NCI-H510A (cell line): ENCODE results near the gene ZFP64.
"Not testable (repeated sequence)": the region's sequence is repeated elsewhere in the genome, so short reads cannot be mapped to it uniquely, and the experiment has no call there.

Source experiments
- DNase-seq: peaks from one replicate; lab custom pipeline; 2025; lab: John Stamatoyannopoulos, UW

ZFP64 gene

DNA sequence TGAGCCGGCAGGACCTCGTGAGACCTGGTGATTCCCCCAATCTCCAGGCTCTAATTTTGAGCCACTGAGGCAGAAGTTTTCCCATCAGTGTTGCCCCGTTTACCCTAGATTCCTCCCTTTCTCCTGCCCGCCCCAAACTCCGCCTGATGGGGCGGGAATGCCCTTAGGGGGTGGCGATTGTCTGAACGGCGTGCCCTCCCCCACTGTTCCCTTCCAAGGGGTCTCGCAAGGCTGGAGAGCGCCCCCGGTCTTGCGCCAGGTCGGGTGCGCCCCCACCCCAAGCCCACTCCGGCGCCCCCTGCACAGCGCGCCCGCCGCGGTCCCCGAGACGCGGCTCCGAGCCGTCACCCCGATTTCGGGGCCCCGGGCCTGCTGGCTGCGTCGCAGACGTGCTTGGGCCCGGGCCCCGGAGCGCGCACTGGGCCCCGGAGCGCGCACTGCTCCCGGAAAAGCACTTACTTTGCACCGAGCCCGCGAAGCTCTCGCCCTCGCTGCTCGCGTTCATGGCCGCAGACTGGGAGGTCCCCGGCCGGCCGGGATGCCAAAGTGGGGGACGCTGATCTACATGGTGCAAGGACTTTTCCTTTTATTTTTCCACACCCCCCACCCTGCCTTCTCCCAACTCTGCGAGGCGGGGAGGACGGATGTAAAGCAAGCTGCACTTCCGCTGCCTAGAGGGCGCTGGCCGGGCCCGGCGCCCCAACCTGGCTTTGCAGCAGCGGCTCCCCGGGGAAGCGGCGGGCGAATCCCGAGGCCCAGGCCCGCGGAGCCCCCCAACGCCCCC, at the start of gene ZFP64:
ZFP64 (minus strand) TSS at position 648 of the 784 bp plus-strand sequence; CDS start at position 505, 143 bp downstream.
- peak; percentile 75 for DNase-seq

DNA sequence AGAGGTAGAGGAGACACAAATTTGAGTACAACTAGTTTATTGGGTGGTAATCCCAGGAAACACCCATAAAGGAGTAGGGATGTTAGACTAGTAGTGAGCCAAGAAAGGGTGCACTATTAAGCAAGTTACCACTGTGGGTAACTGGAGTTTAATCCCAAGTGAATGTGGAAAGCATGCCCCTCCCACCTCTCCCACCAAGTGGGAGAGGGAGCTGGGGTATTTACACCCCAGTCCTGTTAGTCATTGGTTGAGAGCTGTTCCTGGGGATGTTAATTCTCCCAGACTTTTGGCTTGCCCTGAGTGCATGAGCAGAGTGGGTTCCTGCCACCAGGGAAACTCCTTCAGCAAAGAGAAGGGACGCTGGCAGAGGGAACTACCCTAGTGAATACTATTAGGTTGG, 49.2 kb upstream of the ZFP64 start:
- no peak for DNase-seq

DNA sequence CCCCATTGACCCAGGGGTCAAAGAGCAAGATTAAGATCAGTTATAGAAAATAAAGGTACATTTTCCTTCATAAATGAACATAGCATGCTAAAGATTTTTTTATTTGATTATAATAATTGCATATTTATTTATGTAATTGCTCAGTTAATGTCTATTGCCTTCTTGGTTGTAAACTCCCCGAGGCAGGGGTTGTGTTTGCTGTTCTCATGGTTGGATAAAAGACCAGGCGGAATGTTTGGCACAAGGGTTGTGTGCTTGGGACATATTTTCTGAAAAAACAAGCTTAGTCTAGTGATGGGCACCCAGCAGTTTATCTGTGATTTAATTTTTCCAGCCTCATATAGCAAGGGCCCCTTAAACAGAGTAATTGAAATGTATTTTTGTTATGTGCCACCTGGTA, 47.5 kb upstream of the ZFP64 start:
- DNase-seq, result no peak

DNA sequence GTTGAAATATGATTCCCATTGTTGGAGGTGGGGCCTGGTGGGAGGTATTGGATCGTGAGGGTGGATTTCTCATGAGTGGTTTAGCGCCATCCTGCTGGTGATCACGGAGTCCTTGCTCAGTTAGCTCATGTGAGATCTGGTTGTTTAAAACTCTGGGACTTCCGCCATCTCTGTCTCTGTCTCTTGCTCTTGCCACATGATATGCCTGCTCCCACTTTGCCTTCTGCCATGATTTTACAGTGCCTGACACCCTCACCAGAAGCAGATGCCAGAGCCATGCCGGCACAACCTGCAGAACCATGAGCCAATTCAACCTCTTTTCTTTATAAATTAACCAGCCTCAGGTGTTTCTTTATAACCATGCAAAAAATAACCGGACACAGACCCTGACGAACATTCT, 44.7 kb upstream of the ZFP64 start:
- no peak for DNase-seq

DNA sequence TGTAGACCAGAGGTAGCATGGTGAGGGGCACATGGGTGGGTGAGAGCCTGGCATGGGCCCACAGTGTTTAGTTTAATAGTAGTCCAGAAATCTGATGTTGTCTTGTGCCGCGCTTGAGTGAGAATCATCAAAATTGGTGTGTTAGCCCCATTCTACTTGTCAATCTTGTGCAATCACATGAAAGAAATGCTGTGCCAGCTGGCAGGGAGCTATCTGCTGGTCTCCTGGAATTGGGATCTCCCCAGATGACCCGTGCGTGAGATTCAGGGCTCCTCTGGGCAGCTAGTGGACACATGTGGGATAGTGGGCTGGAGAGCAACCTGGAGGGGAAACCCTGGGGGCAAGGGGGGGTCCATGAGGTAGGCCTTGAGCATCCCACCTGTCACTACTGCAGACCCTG, 43.5 kb upstream of the ZFP64 start:
- DNase-seq, result no peak

DNA sequence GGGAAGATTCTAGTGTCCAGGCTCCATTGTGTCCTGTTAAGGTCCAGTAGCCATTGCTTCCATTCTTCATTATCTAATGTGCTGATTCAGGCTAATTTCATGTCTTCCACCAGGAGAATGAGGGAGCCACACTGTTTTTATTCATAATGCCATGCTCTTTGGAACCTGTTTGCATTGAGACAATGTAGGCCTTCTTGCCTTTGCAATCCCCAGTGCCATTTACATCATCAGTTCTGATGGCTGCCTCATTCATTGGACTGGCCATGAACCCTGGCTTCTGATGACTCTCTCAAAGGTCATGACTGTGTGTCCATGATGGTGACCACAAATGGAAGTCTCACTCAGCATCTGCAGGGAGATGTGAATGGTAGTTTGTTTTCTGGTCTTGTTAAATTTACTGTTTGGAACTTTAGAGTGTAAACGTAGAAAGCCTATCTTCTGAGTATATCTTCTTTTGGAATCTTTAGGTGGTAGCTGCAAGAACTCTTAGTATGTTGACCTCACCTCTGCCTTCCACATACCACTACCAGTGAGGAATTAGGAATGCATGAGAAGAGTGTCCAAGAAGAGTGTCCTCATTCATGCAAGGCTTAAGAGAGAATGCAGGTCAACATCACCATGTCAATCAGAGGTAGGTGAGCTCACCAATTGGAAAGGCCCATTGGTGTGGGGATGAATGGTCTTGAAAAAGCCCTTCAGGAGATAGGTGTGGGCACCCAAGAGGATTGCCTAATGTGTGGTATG, 42.9 kb upstream of the ZFP64 start:
- no peak for DNase-seq

DNA sequence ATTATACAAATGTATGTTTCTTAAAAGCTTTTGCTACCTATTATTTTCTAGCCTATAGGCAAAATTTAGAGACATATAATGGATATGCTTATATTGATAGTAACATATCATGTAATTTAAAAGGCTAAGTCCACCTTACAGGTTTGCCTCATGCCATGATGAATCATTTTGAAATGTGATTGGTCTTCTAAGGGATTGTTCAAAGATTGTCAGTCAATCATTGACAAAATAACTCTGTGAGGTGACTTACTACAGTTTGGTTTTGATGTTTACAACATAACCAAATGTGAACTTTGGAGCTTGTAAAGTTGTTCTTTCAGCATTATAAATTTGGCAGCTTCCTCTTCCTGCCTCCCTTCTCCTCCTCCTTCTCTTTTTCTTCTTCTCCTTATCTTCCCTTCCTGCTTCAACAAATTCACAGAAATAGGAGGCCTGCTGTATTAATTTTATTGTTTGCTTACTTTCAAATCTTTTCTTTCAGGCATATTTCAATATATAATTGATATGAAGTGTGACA, 39.7 kb upstream of the ZFP64 start:
- DNase-seq, result no peak

DNA sequence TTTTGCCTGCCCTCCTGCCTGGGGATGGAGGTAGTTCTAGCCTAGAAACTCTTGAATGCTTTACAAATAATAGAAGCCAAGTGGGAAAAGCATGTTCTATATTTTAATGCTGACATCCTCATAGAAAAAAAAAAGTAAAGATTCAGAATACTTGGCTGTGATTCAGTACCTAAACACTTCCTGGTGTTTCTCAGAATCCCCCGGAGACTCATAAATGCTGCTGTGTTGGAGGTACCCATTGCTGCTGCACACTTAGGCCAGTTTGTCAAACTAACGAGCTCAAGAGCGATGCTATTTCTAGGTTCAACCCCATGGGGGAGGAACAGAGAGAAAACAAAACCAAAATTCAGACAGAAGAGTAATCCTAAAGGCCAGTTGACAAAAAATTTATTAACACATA, 38.8 kb upstream of the ZFP64 start:
- DNase-seq, result no peak

DNA sequence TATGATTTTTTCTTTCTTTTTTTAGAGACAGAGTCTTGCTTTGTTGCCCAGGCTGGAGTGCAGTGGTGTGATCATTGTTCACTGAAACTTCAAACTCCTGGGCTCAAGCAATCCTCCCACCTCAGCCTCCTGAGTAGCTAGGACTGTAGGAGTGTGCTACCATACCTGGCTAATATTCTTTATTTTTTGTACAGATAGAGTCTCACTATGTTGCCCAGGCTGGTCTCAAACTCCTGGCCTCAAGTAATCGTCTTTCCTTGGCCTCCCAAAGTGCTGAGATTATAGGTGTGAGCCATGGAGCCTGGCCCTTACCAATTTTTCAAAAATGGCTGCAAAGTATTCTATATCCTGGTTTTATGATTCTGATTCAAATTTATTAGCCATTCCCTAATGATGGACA, 37.8 kb upstream of the ZFP64 start:
- DNase-seq, result not testable (repeated sequence)

DNA sequence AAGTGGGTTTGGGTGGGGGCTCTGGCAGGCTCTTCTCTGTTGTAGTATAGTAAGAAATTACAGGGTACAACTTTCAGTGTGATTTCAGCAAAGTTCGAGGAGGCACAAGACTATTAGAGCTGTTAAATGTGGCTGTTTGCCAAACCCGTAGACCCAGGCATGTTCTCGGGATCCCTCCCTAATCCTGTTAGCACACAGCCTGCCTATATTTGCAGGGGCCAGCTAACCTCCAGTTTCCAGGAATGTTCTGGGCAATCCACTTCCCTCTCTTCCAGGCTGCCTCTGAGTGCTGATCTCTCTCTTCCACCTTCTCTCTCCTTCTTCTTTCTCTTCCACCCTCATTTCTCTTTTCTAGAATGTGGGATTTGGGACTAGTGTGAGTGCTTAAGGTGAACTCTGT, 34.8 kb upstream of the ZFP64 start:
- no peak for DNase-seq

DNA sequence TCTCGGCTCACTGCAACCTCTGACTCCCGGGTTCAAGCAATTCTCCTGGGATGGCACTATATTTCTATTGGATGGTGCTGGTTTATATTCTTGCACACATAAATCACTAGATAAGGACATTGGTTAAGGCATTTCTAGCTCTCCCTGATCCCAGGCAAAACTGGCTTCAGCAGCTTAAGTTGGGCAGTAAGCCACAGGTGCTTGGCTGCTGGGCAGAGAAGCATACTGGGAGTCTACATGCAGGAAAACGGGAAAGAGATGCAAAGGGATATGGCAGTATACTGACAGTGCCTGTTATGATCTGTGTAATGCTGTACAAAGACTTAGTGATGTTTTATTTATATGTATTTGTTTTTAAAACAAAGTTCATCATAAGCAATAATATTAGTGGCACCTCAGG, 33.3 kb upstream of the ZFP64 start:
- DNase-seq, result no peak

DNA sequence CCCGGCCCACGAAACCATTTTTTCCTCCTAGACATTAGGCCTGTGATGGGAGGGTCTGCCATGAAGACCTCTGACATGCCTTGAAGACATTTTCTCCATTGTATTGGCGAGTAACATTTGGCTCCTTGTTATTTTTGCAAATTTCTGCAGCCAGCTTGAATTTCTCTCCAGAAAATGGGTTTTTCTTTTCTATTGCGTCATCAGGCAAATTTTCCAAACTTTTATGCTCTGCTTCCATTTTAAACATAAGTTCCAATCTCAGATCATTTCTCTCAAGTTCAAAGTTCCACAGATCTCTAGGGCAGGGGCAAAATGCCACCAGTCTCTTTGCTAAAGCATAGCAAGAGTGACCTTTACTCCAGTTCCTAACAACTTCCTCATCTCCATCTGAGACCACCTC, 29.8 kb upstream of the ZFP64 start:
- not testable (repeated sequence) for DNase-seq

DNA sequence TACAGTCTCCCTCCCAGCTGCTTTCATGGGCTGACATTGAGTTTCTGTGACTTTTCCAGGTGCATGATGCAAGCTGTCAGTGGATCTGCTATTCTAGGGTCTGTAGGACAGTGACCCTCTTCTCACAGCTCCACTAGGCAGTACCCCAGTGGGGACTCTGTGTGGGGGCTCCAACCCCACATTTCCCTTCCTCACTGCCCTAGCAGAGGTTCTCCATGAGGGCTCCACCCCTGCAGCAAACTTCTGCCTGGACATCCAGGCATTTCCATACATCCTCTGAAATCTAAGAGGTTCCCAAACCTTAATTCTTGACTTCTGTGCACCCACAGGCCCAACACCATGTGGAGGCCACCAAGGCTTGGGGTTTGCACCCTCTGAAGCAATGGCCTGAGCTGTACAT, 29.3 kb upstream of the ZFP64 start:
- not testable (repeated sequence) for DNase-seq

DNA sequence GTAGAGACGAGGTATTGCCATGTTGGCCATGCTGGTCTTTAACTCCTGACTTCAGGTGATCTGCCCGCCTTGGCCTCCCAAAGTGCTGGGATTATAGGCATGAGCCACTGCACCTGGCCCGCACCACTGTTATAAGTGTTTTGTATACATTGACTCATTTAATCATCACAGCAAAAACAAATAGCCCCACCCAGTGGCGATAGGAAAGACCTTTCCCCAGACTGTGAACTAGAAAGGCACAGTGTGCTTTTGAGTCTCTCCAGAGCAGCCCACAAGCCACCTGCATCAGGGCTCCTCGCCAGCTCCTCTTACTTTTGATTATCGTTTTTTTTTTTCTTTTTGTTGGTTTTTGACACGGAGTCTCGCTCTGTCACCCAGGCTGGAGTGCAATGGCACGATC, 27.9 kb upstream of the ZFP64 start:
- peak; percentile 2 for DNase-seq

DNA sequence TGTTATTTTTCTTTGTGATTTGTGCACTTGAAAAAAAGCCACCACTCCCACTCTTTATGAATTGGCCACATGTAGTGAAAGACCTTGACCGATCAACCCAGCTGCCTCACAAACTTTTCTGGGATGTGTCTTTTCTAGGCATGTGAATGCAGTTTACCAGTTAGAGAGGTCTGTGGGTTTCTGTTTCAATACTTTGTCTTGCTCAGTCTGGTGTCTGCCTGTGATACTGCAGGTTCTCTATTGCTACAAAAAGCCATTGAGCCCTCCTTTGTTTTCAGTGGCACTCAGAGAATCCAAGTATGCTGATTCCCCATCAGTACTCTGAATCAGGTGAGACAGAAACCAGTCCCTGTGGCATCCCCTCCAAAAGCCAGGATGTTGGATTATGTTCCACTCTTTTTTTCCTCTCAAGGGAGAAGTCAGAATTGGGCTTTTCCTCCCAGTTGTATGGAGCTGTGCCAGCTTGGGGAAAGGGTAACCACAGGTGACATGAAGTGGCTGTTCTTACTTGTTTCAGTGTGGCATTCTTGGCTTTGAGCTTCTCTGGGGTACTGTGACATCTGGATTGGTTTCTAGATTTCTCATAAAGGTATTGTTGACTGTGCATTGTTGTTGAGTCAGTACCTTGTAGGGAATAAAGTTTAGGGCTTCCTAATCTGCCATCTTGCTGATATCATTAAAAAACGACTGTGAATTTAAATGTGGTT, 26.3 kb upstream of the ZFP64 start:
- no peak for DNase-seq

DNA sequence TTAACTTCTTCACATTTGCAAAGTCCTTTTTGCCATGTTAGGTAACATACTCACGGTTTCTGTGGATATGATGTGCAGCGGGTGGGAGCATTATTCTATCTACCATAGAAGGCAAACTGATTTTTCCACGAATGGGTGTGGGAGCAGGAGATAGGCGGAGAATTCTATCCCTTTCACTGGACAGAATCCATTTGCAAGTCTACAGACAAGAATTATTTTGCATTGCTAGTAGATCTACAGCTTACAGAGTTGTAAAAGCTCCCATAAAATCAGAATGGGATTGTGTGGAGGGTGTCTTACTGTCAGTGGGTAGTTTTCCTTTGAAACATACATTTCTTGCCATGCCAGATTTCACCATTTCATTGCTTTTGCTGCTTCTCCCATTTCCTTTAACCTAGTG, 22.4 kb upstream of the ZFP64 start:
- no peak for DNase-seq

DNA sequence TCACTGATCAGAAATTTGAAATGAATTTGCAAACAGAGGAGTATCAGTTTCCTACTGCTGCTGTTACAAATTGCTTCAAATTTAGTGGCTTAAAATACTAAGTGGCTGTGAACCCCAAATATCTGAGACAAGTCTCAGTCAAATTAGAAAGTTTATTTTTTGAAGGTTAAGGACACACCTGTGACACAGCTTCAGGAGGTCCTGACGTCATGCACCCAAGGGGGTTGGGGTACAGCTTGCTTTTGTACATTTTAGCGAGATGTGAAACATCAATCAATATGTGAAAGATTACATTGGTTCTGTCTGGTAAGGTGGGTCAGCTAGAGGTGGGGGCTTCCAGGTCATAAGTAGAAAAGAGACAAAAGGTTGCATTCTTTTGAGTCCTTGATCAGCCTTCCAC, 21.4 kb upstream of the ZFP64 start:
- no peak for DNase-seq

DNA sequence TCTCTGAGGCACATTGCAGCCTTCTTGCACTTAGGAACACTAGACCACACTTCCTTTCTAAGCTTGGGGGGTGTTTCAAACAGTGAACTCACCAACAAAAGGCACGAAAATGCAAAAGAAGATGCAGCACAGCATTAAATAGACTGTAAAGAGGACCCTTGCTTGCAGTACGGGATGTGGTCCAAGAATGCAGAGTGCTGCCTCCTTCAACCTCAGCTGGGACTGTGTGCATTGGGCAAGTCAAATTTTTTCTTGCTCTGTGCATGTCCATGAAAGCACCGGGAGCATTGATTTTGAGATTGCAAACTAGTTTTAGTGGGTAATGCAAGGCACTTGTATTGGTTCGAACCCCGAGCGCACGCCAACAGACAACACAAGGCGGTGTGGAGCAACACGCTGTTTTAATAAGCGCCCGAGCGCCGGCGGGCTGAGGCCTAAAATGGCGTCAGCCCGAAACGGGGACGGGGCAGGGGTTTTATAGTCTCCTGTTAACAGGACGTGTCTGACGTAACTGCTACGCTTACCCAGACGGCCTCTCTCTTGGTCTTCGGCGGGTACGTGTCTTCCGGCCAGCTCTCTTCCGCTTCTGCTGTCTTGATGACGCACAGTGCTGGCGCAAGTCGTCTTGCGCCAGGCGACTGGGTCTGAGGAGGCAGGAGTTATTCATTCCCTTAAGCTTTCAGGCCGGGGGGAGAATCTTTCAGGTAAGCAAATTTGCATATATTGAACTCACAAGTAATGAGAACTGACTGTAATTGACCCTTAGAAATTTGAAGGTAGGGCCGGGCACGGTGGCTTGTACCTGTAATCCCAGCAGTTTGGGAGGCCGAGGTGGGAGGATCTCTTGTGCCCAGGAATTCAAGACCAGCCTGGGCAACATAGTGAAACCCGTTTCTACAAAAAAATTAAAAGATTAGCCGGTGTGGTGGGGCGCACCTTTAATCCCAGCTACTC, 18.7 kb upstream of the ZFP64 start:
- no peak for DNase-seq

DNA sequence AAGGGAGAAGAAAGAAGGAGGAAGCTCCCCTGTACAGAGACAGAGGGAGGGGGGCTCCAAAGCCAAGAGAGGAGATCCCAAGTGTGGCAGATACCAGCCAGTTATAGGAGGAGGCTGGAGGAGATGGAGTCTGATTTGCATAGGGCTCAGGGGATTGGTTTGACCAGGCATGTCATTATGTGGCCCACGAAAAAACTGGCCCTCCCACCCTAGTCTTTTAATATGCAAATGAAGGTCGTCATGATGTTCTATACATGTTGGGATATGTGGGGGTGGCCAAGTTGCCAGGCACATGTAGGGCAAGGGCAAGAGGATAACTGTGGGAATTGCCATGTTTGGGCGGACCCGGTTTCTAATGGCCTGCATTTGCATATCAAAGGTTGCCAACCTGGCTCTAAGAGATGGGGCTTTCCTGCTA, 17.6 kb upstream of the ZFP64 start:
- no peak for DNase-seq

DNA sequence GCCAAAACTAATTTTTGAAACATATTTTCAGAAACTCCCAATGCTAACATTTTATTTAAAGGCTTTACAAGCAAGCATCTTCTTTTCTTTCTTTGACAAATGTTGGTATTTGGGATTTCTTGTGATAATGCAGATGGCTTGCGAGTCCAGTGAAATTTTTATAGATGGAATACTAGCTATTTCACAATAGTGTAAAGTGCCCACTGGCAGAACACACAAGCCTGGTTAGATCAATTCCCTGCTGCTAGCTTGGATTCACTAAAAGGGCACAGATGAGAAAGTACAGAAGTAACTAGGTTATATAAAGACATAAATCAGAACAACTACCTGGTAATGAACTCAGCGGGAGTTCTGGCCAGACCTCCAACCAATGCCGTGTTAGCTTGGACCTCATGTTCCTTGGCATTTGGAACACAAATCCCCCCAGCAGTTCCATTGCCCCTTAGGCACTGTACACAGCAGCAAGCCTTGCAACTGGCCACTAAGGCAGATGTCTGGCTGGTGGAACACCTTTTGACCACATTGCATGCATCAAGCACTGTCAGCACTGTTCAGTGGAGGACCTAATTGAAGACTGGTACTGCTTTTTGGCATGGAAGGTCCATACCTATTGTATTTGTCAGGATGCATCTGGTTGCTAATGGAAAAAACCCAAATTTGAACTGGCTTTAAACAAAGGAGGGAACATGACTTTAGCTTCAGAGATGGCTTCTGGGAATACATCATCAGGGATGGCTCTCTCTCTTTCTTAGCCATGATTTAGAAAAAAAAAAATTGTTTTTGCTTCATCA, 15.6 kb upstream of the ZFP64 start:
- no peak for DNase-seq

DNA sequence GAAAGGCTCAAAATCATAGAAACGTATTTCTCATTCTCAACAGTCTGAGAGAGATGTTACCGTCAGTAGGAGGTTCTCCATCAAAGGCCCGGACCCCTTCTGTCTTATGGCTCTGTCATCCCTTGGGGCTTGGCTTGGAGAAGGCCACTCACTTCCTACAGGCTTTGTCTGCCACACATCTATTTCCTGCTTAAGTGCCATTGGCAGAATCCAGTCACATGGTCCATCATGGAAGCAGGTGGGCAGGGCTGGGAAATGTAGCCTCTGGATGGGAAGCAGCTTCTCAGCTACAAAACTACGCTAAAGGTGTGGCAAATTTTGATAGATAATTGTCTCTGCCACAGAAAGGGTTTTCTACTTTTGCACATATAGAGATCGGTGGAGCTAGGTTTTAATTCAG, 12.6 kb upstream of the ZFP64 start:
- DNase-seq, result no peak
